ENCODE measurements around the gene CHRNG.

CHRNG gene

GRCh38 chr2:232539298-232540231, at the start of gene CHRNG:
TSS of gene CHRNG (plus strand) at chr2:232539692. CDS start at chr2:232539748, 56 bp downstream.
- H3K9me3 ChIP-seq (ENCODE audit: control insufficient read depth in 1 of 2, low read length in 2 of 2): peaks cover 3 to 7% of the 10 kb centered on the region in 2 donors
- no peak within 1 kb of the TSS for H3K4me3 ChIP-seq (ENCODE audit: low read depth in 1 of 2, low read length in 2 of 2)
- H3K36me3 ChIP-seq (ENCODE audit: control insufficient read depth in 1 of 2, insufficient read depth in 2 of 2, low read length in 2 of 2): no peaks in the 10 kb centered on the region
- no peak within 1 kb of the TSS for H3K27ac ChIP-seq (ENCODE audit: low read depth, low read length)
- H3K27me3 ChIP-seq (ENCODE audit: control insufficient read depth in 1 of 2, insufficient read depth in 2 of 2, low read length in 2 of 2): peaks cover 0 to 5% of the 10 kb centered on the region in 2 donors
- no peak within 1 kb of the TSS for H3K9ac ChIP-seq (ENCODE audit: low read depth in 1 of 2, low read length in 2 of 2)
- no peaks in the 10 kb centered on the region for H3K4me1 ChIP-seq (ENCODE audit: control insufficient read depth in 1 of 2, insufficient read depth in 2 of 2, low read length in 2 of 2)

GRCh38 chr2:232490221-232491138, 49.0 kb upstream of the CHRNG start:
- Histone ChIP-seq H3K27me3 (ENCODE audit: control insufficient read depth in 1 of 2, insufficient read depth in 2 of 2, low read length in 2 of 2) (peaks cover 19 to 26% of the 10 kb centered on the region in 2 donors), H3K9me3 (ENCODE audit: control insufficient read depth in 1 of 2, low read length in 2 of 2) (no peaks in the 10 kb centered on the region), H3K27ac (ENCODE audit: low read depth, low read length) (no peak overlapping the region)

GRCh38 chr2:232491139-232491780, 48.2 kb upstream of the CHRNG start:
- Histone ChIP-seq H3K9me3 (ENCODE audit: control insufficient read depth in 1 of 2, low read length in 2 of 2) (no peaks in the 10 kb centered on the region), H3K4me3 (ENCODE audit: low read depth in 1 of 2, low read length in 2 of 2) (no peak overlapping the region), H3K27ac (ENCODE audit: low read depth, low read length) (no peak overlapping the region), H3K4me1 (ENCODE audit: control insufficient read depth in 1 of 2, insufficient read depth in 2 of 2, low read length in 2 of 2) (no peaks in the 10 kb centered on the region), H3K27me3 (ENCODE audit: control insufficient read depth in 1 of 2, insufficient read depth in 2 of 2, low read length in 2 of 2) (peaks cover 18 to 21% of the 10 kb centered on the region in 2 donors), H3K9ac (ENCODE audit: low read depth in 1 of 2, low read length in 2 of 2) (no peak overlapping the region), H3K36me3 (ENCODE audit: control insufficient read depth in 1 of 2, insufficient read depth in 2 of 2, low read length in 2 of 2) (no peaks in the 10 kb centered on the region)

More at GRCh38 chr2:232490221-232491138, 49.0 kb upstream of the CHRNG start:
- Histone ChIP-seq H3K9ac (ENCODE audit: low read depth in 1 of 2, low read length in 2 of 2) (no peak overlapping the region), H3K4me1 (ENCODE audit: control insufficient read depth in 1 of 2, insufficient read depth in 2 of 2, low read length in 2 of 2) (no peaks in the 10 kb centered on the region), H3K36me3 (ENCODE audit: control insufficient read depth in 1 of 2, insufficient read depth in 2 of 2, low read length in 2 of 2) (no peaks in the 10 kb centered on the region), H3K4me3 (ENCODE audit: low read depth in 1 of 2, low read length in 2 of 2) (no peak overlapping the region)

- no peaks in the 10 kb centered on the region for H3K4me1 ChIP-seq (ENCODE audit: control insufficient read depth in 1 of 2, insufficient read depth in 2 of 2, low read length in 2 of 2)
- H3K9me3 ChIP-seq (ENCODE audit: control insufficient read depth in 1 of 2, low read length in 2 of 2): no peaks in the 10 kb centered on the region
- H3K27ac ChIP-seq (ENCODE audit: low read depth, low read length): no peak overlapping the region
- H3K9ac ChIP-seq (ENCODE audit: low read depth in 1 of 2, low read length in 2 of 2): no peak overlapping the region
- H3K36me3 ChIP-seq (ENCODE audit: control insufficient read depth in 1 of 2, insufficient read depth in 2 of 2, low read length in 2 of 2): no peaks in the 10 kb centered on the region
- no peak overlapping the region for H3K4me3 ChIP-seq (ENCODE audit: low read depth in 1 of 2, low read length in 2 of 2)
- peaks cover 11 to 12% of the 10 kb centered on the region in 2 donors for H3K27me3 ChIP-seq (ENCODE audit: control insufficient read depth in 1 of 2, insufficient read depth in 2 of 2, low read length in 2 of 2)
These were observed 47.1 kb upstream of the CHRNG start for GRCh38 chr2:232492236-232492848.

- no peaks in the 10 kb centered on the region for H3K9me3 ChIP-seq (ENCODE audit: control insufficient read depth in 1 of 2, low read length in 2 of 2)
- H3K27me3 ChIP-seq (ENCODE audit: control insufficient read depth in 1 of 2, insufficient read depth in 2 of 2, low read length in 2 of 2): peaks cover 8 to 10% of the 10 kb centered on the region in 2 donors
- H3K36me3 ChIP-seq (ENCODE audit: control insufficient read depth in 1 of 2, insufficient read depth in 2 of 2, low read length in 2 of 2): no peaks in the 10 kb centered on the region
- H3K27ac ChIP-seq (ENCODE audit: low read depth, low read length): no peak overlapping the region
- H3K4me3 ChIP-seq (ENCODE audit: low read depth in 1 of 2, low read length in 2 of 2): no peak overlapping the region
- H3K4me1 ChIP-seq (ENCODE audit: control insufficient read depth in 1 of 2, insufficient read depth in 2 of 2, low read length in 2 of 2): no peaks in the 10 kb centered on the region
- H3K9ac ChIP-seq (ENCODE audit: low read depth in 1 of 2, low read length in 2 of 2): no peak overlapping the region
These were observed 46.4 kb upstream of the CHRNG start for GRCh38 chr2:232492963-232493700.

- Histone ChIP-seq H3K4me3 (ENCODE audit: low read depth in 1 of 2, low read length in 2 of 2) (no peak overlapping the region), H3K9ac (ENCODE audit: low read depth in 1 of 2, low read length in 2 of 2) (no peak overlapping the region), H3K27ac (ENCODE audit: low read depth, low read length) (no peak overlapping the region), H3K27me3 (ENCODE audit: control insufficient read depth in 1 of 2, insufficient read depth in 2 of 2, low read length in 2 of 2) (peaks cover 6 to 9% of the 10 kb centered on the region in 2 donors), H3K36me3 (ENCODE audit: control insufficient read depth in 1 of 2, insufficient read depth in 2 of 2, low read length in 2 of 2) (no peaks in the 10 kb centered on the region), H3K9me3 (ENCODE audit: control insufficient read depth in 1 of 2, low read length in 2 of 2) (no peaks in the 10 kb centered on the region), H3K4me1 (ENCODE audit: control insufficient read depth in 1 of 2, insufficient read depth in 2 of 2, low read length in 2 of 2) (no peaks in the 10 kb centered on the region)
These were observed 45.6 kb upstream of the CHRNG start for GRCh38 chr2:232493701-232494474.

GRCh38 chr2:232494542-232494941, 45.0 kb upstream of the CHRNG start:
- no peak overlapping the region for H3K4me3 ChIP-seq (ENCODE audit: low read depth in 1 of 2, low read length in 2 of 2)
- H3K27ac ChIP-seq (ENCODE audit: low read depth, low read length): no peak overlapping the region

GRCh38 chr2:232495292-232495691, 44.2 kb upstream of the CHRNG start:
- Histone ChIP-seq H3K36me3 (ENCODE audit: control insufficient read depth in 1 of 2, insufficient read depth in 2 of 2, low read length in 2 of 2) (no peaks in the 10 kb centered on the region), H3K27me3 (ENCODE audit: control insufficient read depth in 1 of 2, insufficient read depth in 2 of 2, low read length in 2 of 2) (peaks cover 5 to 6% of the 10 kb centered on the region in 2 donors), H3K27ac (ENCODE audit: low read depth, low read length) (no peak overlapping the region), H3K4me1 (ENCODE audit: control insufficient read depth in 1 of 2, insufficient read depth in 2 of 2, low read length in 2 of 2) (no peaks in the 10 kb centered on the region), H3K9ac (ENCODE audit: low read depth in 1 of 2, low read length in 2 of 2) (no peak overlapping the region), H3K4me3 (ENCODE audit: low read depth in 1 of 2, low read length in 2 of 2) (no peak overlapping the region), H3K9me3 (ENCODE audit: control insufficient read depth in 1 of 2, low read length in 2 of 2) (no peaks in the 10 kb centered on the region)

More at GRCh38 chr2:232494542-232494941, 45.0 kb upstream of the CHRNG start:
- no peaks in the 10 kb centered on the region for H3K4me1 ChIP-seq (ENCODE audit: control insufficient read depth in 1 of 2, insufficient read depth in 2 of 2, low read length in 2 of 2)
- no peaks in the 10 kb centered on the region for H3K36me3 ChIP-seq (ENCODE audit: control insufficient read depth in 1 of 2, insufficient read depth in 2 of 2, low read length in 2 of 2)
- no peak overlapping the region for H3K9ac ChIP-seq (ENCODE audit: low read depth in 1 of 2, low read length in 2 of 2)
- H3K27me3 ChIP-seq (ENCODE audit: control insufficient read depth in 1 of 2, insufficient read depth in 2 of 2, low read length in 2 of 2): peaks cover 6 to 9% of the 10 kb centered on the region in 2 donors
- no peaks in the 10 kb centered on the region for H3K9me3 ChIP-seq (ENCODE audit: control insufficient read depth in 1 of 2, low read length in 2 of 2)
